GM19397 (cell line): ENCODE data around the gene B4GALNT4.
"Not testable (repeated sequence)": the region's sequence is repeated elsewhere in the genome, so short reads cannot be mapped to it uniquely, and the experiment has no call there.

Experiments
- ATAC-seq: cut with Tn5 transposase; IDR thresholded peaks from one replicate; pipeline ENCODE4 v1.9.1; 2021; ENCODE audit warnings: mild to moderate bottlenecking, moderate library complexity; ENCODE audit not compliant: unreplicated experiment

Gene B4GALNT4

GRCh38 chr11:358129-358800, 11.0 kb upstream of the B4GALNT4 start:
- no peak for ATAC-seq

GRCh38 chr11:359181-359714, 10.1 kb upstream of the B4GALNT4 start:
- ATAC-seq: no peak

GRCh38 chr11:360326-361280, 8.7 kb upstream of the B4GALNT4 start:
- ATAC-seq: no peak

- ATAC-seq: no peak
These were observed 6.5 kb upstream of the B4GALNT4 start for GRCh38 chr11:362642-363442.

GRCh38 chr11:363443-363805, 5.9 kb upstream of the B4GALNT4 start:
- ATAC-seq: not testable (repeated sequence)

- ATAC-seq: no peak
These were observed 5.1 kb upstream of the B4GALNT4 start for GRCh38 chr11:363948-364761.

- no peak for ATAC-seq
These were observed 4.1 kb upstream of the B4GALNT4 start for GRCh38 chr11:364991-365725.

GRCh38 chr11:365831-366230, 3.5 kb upstream of the B4GALNT4 start:
- no peak for ATAC-seq

- ATAC-seq: no peak
These were observed 1.3 kb upstream of the B4GALNT4 start for GRCh38 chr11:367956-368413.

GRCh38 chr11:368414-369335, 624 bp upstream of the B4GALNT4 start:
- ATAC-seq: no peak

GRCh38 chr11:370070-370941, 1.0 kb downstream of the B4GALNT4 start:
- ATAC-seq: no peak

- ATAC-seq: no peak
These were observed 1.8 kb downstream of the B4GALNT4 start for GRCh38 chr11:371051-371450.

GRCh38 chr11:371716-372590, 2.7 kb downstream of the B4GALNT4 start:
- no peak for ATAC-seq

- ATAC-seq: no peak
These were observed 3.8 kb downstream of the B4GALNT4 start for GRCh38 chr11:372809-373715.
